Smooth muscle cell (in vitro differentiated cells): ENCODE data around the gene ARMH3. TPM values are rescaled to one million over a fixed set of nuclear protein-coding genes. Genes with fewer than 3 reads are reported as not detected.

Experiments
- DNase-seq: peaks from one replicate; lab custom pipeline; 2025; ENCODE audit not compliant: unreplicated experiment; lab: John Stamatoyannopoulos, UW
- H2AFZ ChIP-seq: fragments of 200-600 bp; sonication (generic); 2 replicates; pipeline ENCODE4 v1.6.0; 2016; ENCODE audit warnings: antibody characterized with exemption, low read depth, mild to moderate bottlenecking
- H3F3A ChIP-seq: fragments of 200-600 bp; sonication (generic); 2 replicates; pipeline ENCODE4 v1.6.0; 2017; ENCODE audit warnings: antibody characterized with exemption, low read depth
- H3K27ac ChIP-seq: fragments of 200-600 bp; sonication (generic); 2 replicates; pipeline ENCODE4 v1.5.1; 2016; ENCODE audit warnings: low read depth, mild to moderate bottlenecking
- H3K27me3 ChIP-seq: fragments of 200-600 bp; sonication (generic); 2 replicates; pipeline ENCODE4 v1.6.1; 2016; ENCODE audit warnings: low read depth, mild to moderate bottlenecking
- H3K36me3 ChIP-seq: fragments of 200-600 bp; sonication (generic); 2 replicates; pipeline ENCODE4 v1.5.1; 2016; ENCODE audit warnings: low read depth
- H3K4me1 ChIP-seq: fragments of 200-600 bp; sonication (generic); 2 replicates; pipeline ENCODE4 v1.5.1; 2016; ENCODE audit warnings: low read depth
- H3K4me2 ChIP-seq: fragments of 200-600 bp; sonication (generic); 2 replicates; pipeline ENCODE4 v1.6.0; 2016; ENCODE audit warnings: mild to moderate bottlenecking
- H3K4me3 ChIP-seq: fragments of 200-600 bp; sonication (generic); 2 replicates; pipeline ENCODE4 v1.5.1; 2016; ENCODE audit warnings: mild to moderate bottlenecking
- H3K79me2 ChIP-seq: fragments of 200-600 bp; sonication (generic); 2 replicates; pipeline ENCODE4 v1.6.0; 2016; ENCODE audit warnings: low read depth, mild to moderate bottlenecking
- H3K9ac ChIP-seq: fragments of 200-600 bp; sonication (generic); 2 replicates; pipeline ENCODE4 v1.6.0; 2016; ENCODE audit warnings: low read depth
- H3K9me3 ChIP-seq: fragments of 200-600 bp; sonication (generic); replicated peaks from 2 replicates; pipeline ENCODE4 v1.5.1; 2016; ENCODE audit warnings: low read depth
- H4K20me1 ChIP-seq: fragments of 200-600 bp; sonication (generic); 2 replicates; pipeline ENCODE4 v1.6.0; 2016; ENCODE audit warnings: low read depth
- WGBS: methylation state at CpG from one replicate; pipeline ENCODE4 v1.1.7; 2016; ENCODE audit warnings: low lambda C conversion rate; 5-methylcytosine and 5-hydroxymethylcytosine counted together
- polyA plus RNA-seq: library from polyadenylated mRNA; unstranded; fragments of >200 nt; fragmentation: Nextera tagmentation; extraction: Ambion mirVana; gene quantifications from 2 replicates; pipeline ENCODE4 v1.2.1, GENCODE V29; 2016
- total RNA-seq: library from RNA; depleted of rRNA; stranded (reverse); fragments of >200 nt; gene quantifications from 2 replicates; pipeline ENCODE4 v1.2.3, GENCODE V29; 2014
- TF ChIP-seq, protein P1 (sequence below): fragments of 200-600 bp; sonication (generic); IDR thresholded peaks from 2 replicates; pipeline ENCODE4 v1.5.1; 2017; ENCODE audit warnings: borderline replicate concordance, mild to moderate bottlenecking, antibody characterized with exemption; ENCODE audit not compliant: insufficient read depth, poor library complexity, severe bottlenecking

Gene ARMH3
- total RNA-seq (6.5 and 7.6 TPM in 2 replicates), polyA plus RNA-seq (10.8 and 12.4 TPM in 2 replicates)

GRCh38 chr10:102055647-102056419 is at the start of gene ARMH3:
Gene ARMH3, minus strand, starts transcription at chr10:102056173. Its CDS starts 16,059 bp downstream, at chr10:102040114.
- Histone ChIP-seq H3K4me2 (peak within 1 kb of the TSS; percentile 92), H2AFZ (peak within 1 kb of the TSS; percentile 91), H3K27me3 (no peaks in the 10 kb centered on the region), H3K27ac (peak within 1 kb of the TSS; percentile 50), H3K36me3 (no peaks in the 10 kb centered on the region), H3K9ac (peak within 1 kb of the TSS; percentile 71), H3K4me1 (no peaks in the 10 kb centered on the region), H4K20me1 (peaks cover 29% of the 10 kb centered on the region), H3K79me2 (peaks cover 46% of the 10 kb centered on the region), H3K9me3 (no peaks in the 10 kb centered on the region), H3F3A (no peaks in the 10 kb centered on the region), H3K4me3 (peak within 1 kb of the TSS; percentile 87)
- peak; percentile 81 for DNase-seq
- TF ChIP-seq, protein P1, sequence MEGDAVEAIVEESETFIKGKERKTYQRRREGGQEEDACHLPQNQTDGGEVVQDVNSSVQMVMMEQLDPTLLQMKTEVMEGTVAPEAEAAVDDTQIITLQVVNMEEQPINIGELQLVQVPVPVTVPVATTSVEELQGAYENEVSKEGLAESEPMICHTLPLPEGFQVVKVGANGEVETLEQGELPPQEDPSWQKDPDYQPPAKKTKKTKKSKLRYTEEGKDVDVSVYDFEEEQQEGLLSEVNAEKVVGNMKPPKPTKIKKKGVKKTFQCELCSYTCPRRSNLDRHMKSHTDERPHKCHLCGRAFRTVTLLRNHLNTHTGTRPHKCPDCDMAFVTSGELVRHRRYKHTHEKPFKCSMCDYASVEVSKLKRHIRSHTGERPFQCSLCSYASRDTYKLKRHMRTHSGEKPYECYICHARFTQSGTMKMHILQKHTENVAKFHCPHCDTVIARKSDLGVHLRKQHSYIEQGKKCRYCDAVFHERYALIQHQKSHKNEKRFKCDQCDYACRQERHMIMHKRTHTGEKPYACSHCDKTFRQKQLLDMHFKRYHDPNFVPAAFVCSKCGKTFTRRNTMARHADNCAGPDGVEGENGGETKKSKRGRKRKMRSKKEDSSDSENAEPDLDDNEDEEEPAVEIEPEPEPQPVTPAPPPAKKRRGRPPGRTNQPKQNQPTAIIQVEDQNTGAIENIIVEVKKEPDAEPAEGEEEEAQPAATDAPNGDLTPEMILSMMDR, result no peak
- WGBS, result 2% methylated on average over 36 of the region's 79 CpGs

DNA sequence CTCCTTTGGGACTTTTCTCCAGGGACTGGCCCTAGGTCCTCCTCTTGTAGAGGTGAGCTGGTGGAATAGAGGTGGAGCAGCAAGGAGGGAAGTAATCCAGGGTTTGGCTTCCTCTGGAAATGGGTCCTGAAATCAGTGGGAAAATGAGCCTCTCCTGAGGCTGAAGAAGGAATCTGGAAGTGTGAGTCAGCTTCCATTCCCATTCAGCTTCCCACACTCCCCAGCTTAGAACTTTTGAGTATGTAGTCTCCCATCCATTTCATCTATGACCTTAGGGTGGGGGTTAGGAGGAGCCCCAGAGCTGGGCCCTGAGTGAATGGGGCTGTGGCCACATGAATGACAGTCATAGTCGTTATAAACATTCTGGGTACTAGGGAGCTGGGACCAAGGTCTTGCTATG is 46.4 kb upstream of the ARMH3 start:
- no peaks in the 10 kb centered on the region for H3K79me2 ChIP-seq
- H3K36me3 ChIP-seq, result no peaks in the 10 kb centered on the region
- H3K4me1 ChIP-seq, result no peaks in the 10 kb centered on the region
- H3K27me3 ChIP-seq, result no peaks in the 10 kb centered on the region
- 89% methylated on average over 1 of the region's 1 CpG for WGBS
- H4K20me1 ChIP-seq, result peaks cover 15% of the 10 kb centered on the region
- no peaks in the 10 kb centered on the region for H3F3A ChIP-seq
- no peaks in the 10 kb centered on the region for H3K9me3 ChIP-seq
- TF ChIP-seq, protein P1, result no peak
- no peak overlapping the region for H3K9ac ChIP-seq
- no peak for DNase-seq
- no peak overlapping the region for H2AFZ ChIP-seq
- H3K4me3 ChIP-seq, result no peak overlapping the region
- no peak overlapping the region for H3K4me2 ChIP-seq
- H3K27ac ChIP-seq, result no peak overlapping the region

- Histone ChIP-seq H3K4me3 (no peak overlapping the region), H4K20me1 (peaks cover 5% of the 10 kb centered on the region), H2AFZ (no peak overlapping the region), H3F3A (no peaks in the 10 kb centered on the region), H3K9ac (no peak overlapping the region), H3K27me3 (no peaks in the 10 kb centered on the region), H3K9me3 (no peaks in the 10 kb centered on the region), H3K27ac (no peak overlapping the region), H3K79me2 (no peaks in the 10 kb centered on the region), H3K4me2 (no peak overlapping the region), H3K36me3 (no peaks in the 10 kb centered on the region), H3K4me1 (no peaks in the 10 kb centered on the region)
- no peak for DNase-seq
- TF ChIP-seq, protein P1, result no peak
- WGBS, result 94% methylated on average over 5 of the region's 5 CpGs
These were observed 45.2 kb upstream of the ARMH3 start for GRCh38 chr10:102101152-102101551.

DNA sequence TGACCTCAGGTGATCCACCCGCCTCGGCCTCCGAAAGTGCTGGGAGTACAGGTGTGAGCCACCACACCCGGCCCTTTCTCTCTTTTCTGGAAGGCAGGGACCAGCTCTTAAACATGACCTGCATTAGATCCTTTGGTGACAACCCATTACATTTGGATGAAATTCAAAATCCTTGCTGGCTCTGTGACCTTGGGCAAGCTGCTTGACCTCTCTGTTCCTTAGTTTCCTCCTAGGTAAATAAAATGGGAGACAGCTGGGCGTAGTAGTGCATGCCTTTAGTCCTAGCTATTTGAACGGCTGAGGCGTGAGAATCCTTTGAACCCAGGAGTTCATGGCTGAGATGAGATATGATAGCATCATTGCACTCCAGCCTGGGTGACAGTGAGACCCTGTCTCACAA is 40.5 kb upstream of the ARMH3 start:
- H3K36me3 ChIP-seq, result no peaks in the 10 kb centered on the region
- DNase-seq, result no peak
- TF ChIP-seq, protein P1, result no peak
- H2AFZ ChIP-seq, result no peak overlapping the region
- no peaks in the 10 kb centered on the region for H3K4me1 ChIP-seq
- H3K9me3 ChIP-seq, result no peaks in the 10 kb centered on the region
- H3K27ac ChIP-seq, result no peak overlapping the region
- 97% methylated on average over 7 of the region's 7 CpGs for WGBS
- no peak overlapping the region for H3K4me3 ChIP-seq
- no peak overlapping the region for H3K9ac ChIP-seq
- no peaks in the 10 kb centered on the region for H3K27me3 ChIP-seq
- H4K20me1 ChIP-seq, result no peaks in the 10 kb centered on the region
- H3K79me2 ChIP-seq, result no peaks in the 10 kb centered on the region
- H3F3A ChIP-seq, result no peaks in the 10 kb centered on the region
- H3K4me2 ChIP-seq, result no peak overlapping the region
